Measurements from ENCODE around the gene ADAMTS8.

DNA sequence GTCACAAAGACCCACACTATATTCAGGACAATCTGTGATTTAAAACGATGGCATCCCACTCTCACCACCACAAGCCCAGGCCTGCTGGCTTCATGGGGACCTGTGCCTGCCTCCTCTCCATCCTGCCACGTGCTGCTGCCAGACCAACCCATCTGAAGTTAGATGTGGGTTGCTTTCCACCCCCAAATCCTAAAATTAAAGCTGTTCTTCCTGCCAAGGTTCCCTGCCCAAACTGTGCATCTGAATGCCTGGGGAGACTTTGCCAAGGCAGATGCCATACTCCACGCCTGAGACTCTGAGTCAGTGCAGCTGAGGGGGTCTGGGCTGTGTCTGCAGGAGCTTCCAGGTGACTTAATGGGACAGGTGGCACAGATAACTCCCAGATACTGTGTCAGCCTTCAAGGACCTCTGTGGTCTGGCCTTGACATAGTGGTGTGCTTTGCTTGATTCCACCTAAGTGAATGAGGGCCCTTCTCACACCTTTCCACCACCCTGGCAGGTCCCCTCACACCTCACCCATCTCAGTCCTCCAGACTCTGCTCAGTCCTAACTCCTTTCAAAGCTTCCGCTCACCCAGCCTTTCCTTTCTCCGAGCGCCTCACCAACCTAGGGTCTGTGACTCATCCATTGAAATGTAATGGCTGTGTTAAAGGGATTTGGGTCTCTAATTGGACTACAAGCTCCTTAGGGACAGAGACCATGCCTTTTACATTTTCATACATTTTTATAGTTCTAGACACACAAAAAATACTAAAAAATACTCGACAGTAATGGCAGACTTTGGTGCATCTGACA lies 18.6 kb downstream of the ADAMTS8 start:
- no peak for TF ChIP-seq TAF1 (IDR thresholded peaks at IDR 0.05; ENCODE audit: low read depth)
- no peak for TF ChIP-seq EGR1 (IDR thresholded peaks at IDR 0.05)
- no peak for TF ChIP-seq MAX (IDR thresholded peaks at IDR 0.05)
- TF ChIP-seq CEBPB (IDR thresholded peaks at IDR 0.05) = no peak
- TF ChIP-seq RAD21 (IDR thresholded peaks at IDR 0.05; ENCODE audit: low read depth) = no peak

Data from Ishikawa (cell line).